SU-DHL-6 (cell line): Measurements from ENCODE around the gene LGR6.

Experiments
- H2AFZ ChIP-seq: fragments of 200-600 bp; sonication (generic); 2 replicates; pipeline ENCODE4 v1.6.1; 2014; ENCODE audit warnings: low read depth, mild to moderate bottlenecking, moderate library complexity, mixed read lengths, antibody characterized with exemption, low read length; ENCODE audit not compliant: severe bottlenecking
- H3F3A ChIP-seq: fragments of 200-600 bp; shearing (Covaris generic); 2 replicates; pipeline ENCODE4 v1.6.0; 2016; ENCODE audit warnings: antibody characterized with exemption, mild to moderate bottlenecking; ENCODE audit not compliant: insufficient read depth
- H3K27ac ChIP-seq: fragments of 200-600 bp; sonication (generic); 2 replicates; pipeline ENCODE4 v1.5.1; 2016; ENCODE audit warnings: low read depth, mild to moderate bottlenecking, low read length, moderate library complexity, mixed read lengths
- H3K27me3 ChIP-seq: fragments of 200-600 bp; sonication (generic), shearing (Covaris generic); 2 replicates; pipeline ENCODE4 v1.6.0; 2014; ENCODE audit warnings: mild to moderate bottlenecking, low read length
- H3K36me3 ChIP-seq: fragments of 200-600 bp; sonication (generic); 2 replicates; pipeline ENCODE4 v1.6.1; 2014; ENCODE audit warnings: mild to moderate bottlenecking, low read length, mixed read lengths
- H3K4me2 ChIP-seq: fragments of 300-600, 200-600 bp; shearing (Covaris generic), sonication (generic); 2 replicates; pipeline ENCODE4 v1.6.0; 2014; ENCODE audit warnings: low read length, low read depth, mild to moderate bottlenecking; ENCODE audit not compliant: poor library complexity, severe bottlenecking
- H3K4me3 ChIP-seq: fragments of 200-600 bp; sonication (generic); 2 replicates; pipeline ENCODE4 v1.5.1; 2014; ENCODE audit warnings: antibody characterized with exemption, low read length, mild to moderate bottlenecking, mixed read lengths; ENCODE audit not compliant: insufficient read depth, poor library complexity, severe bottlenecking
- H3K79me2 ChIP-seq: fragments of 200-600 bp; sonication (generic); 2 replicates; pipeline ENCODE4 v1.6.1; 2014; ENCODE audit warnings: mild to moderate bottlenecking, low read length, moderate library complexity; ENCODE audit not compliant: insufficient read depth
- H3K9ac ChIP-seq: fragments of 200-600 bp; sonication (generic); 2 replicates; pipeline ENCODE4 v1.7.0; 2014; ENCODE audit warnings: mild to moderate bottlenecking, low read length
- H3K9me2 ChIP-seq: fragments of 200-600 bp; sonication (generic); replicated peaks from 2 replicates; pipeline ENCODE4 v1.6.1; 2014; ENCODE audit warnings: low read length; ENCODE audit not compliant: insufficient read depth
- H3K9me3 ChIP-seq: fragments of 200-600 bp; sonication (generic); 2 replicates; pipeline ENCODE4 v1.6.1; 2014; ENCODE audit warnings: low read length, mixed read lengths; ENCODE audit not compliant: insufficient read depth
- H4K20me1 ChIP-seq: fragments of 200-600 bp; sonication (generic); 2 replicates; pipeline ENCODE4 v1.6.1; 2014; ENCODE audit warnings: low read depth, mild to moderate bottlenecking, antibody characterized with exemption, low read length, moderate library complexity, mixed read lengths
- CTCF ChIP-seq: fragments of 200-600 bp; sonication (generic); IDR thresholded peaks from one replicate; pipeline ENCODE4 v1.5.1; 2017; ENCODE audit warnings: antibody characterized with exemption, mild to moderate bottlenecking, low read length, moderate library complexity; ENCODE audit not compliant: insufficient read depth, poor library complexity, severe bottlenecking
- EZH2phosphoT487 ChIP-seq: fragments of 200-600 bp; sonication (generic), shearing (Covaris generic); conservative IDR thresholded peaks from 2 replicates; pipeline ENCODE4 v1.6.1; 2018; ENCODE audit warnings: mild to moderate bottlenecking, antibody characterized with exemption, low read length, moderate library complexity, mixed read lengths

LGR6 gene

GRCh38 chr1:202186327-202186726, 7.3 kb upstream of the LGR6 start:
- H3K36me3 ChIP-seq: no peaks in the 10 kb centered on the region
- no peaks in the 10 kb centered on the region for H3K79me2 ChIP-seq
- TF ChIP-seq EZH2phosphoT487 (no peak), CTCF (no peak)
- no peaks in the 10 kb centered on the region for H3F3A ChIP-seq
- no peaks in the 10 kb centered on the region for H3K9me2 ChIP-seq
- no peaks in the 10 kb centered on the region for H3K27me3 ChIP-seq
- H3K27ac ChIP-seq: no peak overlapping the region
- H3K9ac ChIP-seq: no peak overlapping the region
- no peak overlapping the region for H2AFZ ChIP-seq
- H4K20me1 ChIP-seq: no peaks in the 10 kb centered on the region
- no peaks in the 10 kb centered on the region for H3K9me3 ChIP-seq
- H3K4me3 ChIP-seq: no peak overlapping the region
- H3K4me2 ChIP-seq: no peak overlapping the region

GRCh38 chr1:202187041-202187671, 6.4 kb upstream of the LGR6 start:
- Histone ChIP-seq H3K4me2 (no peak overlapping the region), H3K9me2 (no peaks in the 10 kb centered on the region), H3K27me3 (no peaks in the 10 kb centered on the region), H3K36me3 (no peaks in the 10 kb centered on the region), H3F3A (no peaks in the 10 kb centered on the region), H3K4me3 (no peak overlapping the region), H3K9ac (no peak overlapping the region), H4K20me1 (no peaks in the 10 kb centered on the region), H3K79me2 (no peaks in the 10 kb centered on the region), H2AFZ (no peak overlapping the region), H3K9me3 (no peaks in the 10 kb centered on the region), H3K27ac (no peak overlapping the region)
- no peak for TF ChIP-seq CTCF
- no peak for TF ChIP-seq EZH2phosphoT487

GRCh38 chr1:202187697-202188407, 5.7 kb upstream of the LGR6 start:
- no peak overlapping the region for H2AFZ ChIP-seq
- no peaks in the 10 kb centered on the region for H3F3A ChIP-seq
- no peaks in the 10 kb centered on the region for H3K9me2 ChIP-seq
- no peak overlapping the region for H3K4me3 ChIP-seq
- TF ChIP-seq CTCF: no peak
- no peak for TF ChIP-seq EZH2phosphoT487
- H3K27me3 ChIP-seq: no peaks in the 10 kb centered on the region
- H3K9me3 ChIP-seq: no peaks in the 10 kb centered on the region
- no peak overlapping the region for H3K4me2 ChIP-seq
- H3K9ac ChIP-seq: no peak overlapping the region
- no peaks in the 10 kb centered on the region for H3K79me2 ChIP-seq
- no peak overlapping the region for H3K27ac ChIP-seq
- no peaks in the 10 kb centered on the region for H3K36me3 ChIP-seq
- H4K20me1 ChIP-seq: no peaks in the 10 kb centered on the region
